ENCODE results near the gene TMTC2. TPM values are rescaled to one million over a fixed set of nuclear protein-coding genes. Genes with fewer than 3 reads are reported as not detected.

The TMTC2 gene
- total and polyA plus RNA-seq, 2 donors (not counting 3 experiments of a cell fraction or from before 2014, with no cell fraction given) = 4.1 to 7.8 TPM

DNA sequence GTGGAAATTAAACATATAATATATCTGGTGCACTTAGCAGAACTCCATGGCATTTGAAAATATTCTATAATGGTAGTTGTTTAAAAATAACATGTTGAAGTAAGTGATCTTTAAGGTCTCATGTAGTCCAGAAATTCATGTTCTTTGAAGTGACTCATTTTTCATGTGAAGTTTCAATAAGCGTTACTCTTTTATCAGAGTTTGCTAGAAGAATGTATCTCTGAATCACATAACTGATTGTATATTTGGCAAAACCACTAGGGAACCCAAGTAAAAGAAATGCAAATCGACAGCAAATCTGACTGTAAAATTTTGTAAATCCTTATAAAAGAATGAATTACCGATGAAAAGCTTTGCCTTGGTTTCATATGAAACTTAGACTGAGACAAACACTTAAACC lies 463.3 kb downstream of the TMTC2 start:
- H3K4me3 ChIP-seq (replicated peaks in 1 of 3; ENCODE audit: insufficient read depth in 1 of 3, low read depth in 1 of 3, low read length in 3 of 3) = no peak overlapping the region
- dilution Hi-C loops (cut with MboI; ENCODE audit: extremely low pct_ligation_motif_present, low sequenced_read_pairs) (no loop called here), intact Hi-C loops (cut with micrococcal nuclease) (no loop called here)
- ChIA-PET POLR2A (no interaction called here), CTCF (no interaction called here)
- no TSS peak for BruUV-seq (replicated peaks)
- H3K27ac ChIP-seq (ENCODE audit: insufficient read depth, low read depth, low read length) = no peak overlapping the region
- no peaks in the 10 kb centered on the region for H3K4me1 ChIP-seq (ENCODE audit: control insufficient read depth, extremely low read depth, insufficient read depth, low read length)
- no peaks in the 10 kb centered on the region for H3K27me3 ChIP-seq (ENCODE audit: control insufficient read depth in 2 of 2, insufficient read depth in 2 of 2, low read length in 2 of 2)
- TF ChIP-seq MYC (IDR thresholded peaks at IDR 0.05; ENCODE audit: low read depth, low read length) (no peak), POLR2A (IDR thresholded peaks at IDR 0.05; ENCODE audit: low read depth, low read length) (no peak), JUN (IDR thresholded peaks at IDR 0.05; ENCODE audit: borderline replicate concordance, insufficient read depth, insufficient read length, low read depth) (no peak), POLR2AphosphoS5 (IDR thresholded peaks at IDR 0.05; ENCODE audit: insufficient read depth, low read depth, low read length) (no peak), FOS (IDR thresholded peaks at IDR 0.05; ENCODE audit: borderline replicate concordance, insufficient read depth, low read length) (no peak), GATA2 (IDR thresholded peaks at IDR 0.05; ENCODE audit: insufficient read depth, insufficient read length, low read depth, low read length) (no peak), EZH2 (IDR thresholded peaks at IDR 0.05; ENCODE audit: borderline replicate concordance, low read depth, low read length, severe bottlenecking) (no peak)
- TF ChIP-seq, protein P1, sequence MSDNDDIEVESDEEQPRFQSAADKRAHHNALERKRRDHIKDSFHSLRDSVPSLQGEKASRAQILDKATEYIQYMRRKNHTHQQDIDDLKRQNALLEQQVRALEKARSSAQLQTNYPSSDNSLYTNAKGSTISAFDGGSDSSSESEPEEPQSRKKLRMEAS (IDR thresholded peaks at IDR 0.05; ENCODE audit: insufficient read depth, insufficient read length) = no peak
- TF ChIP-seq, protein P2, sequence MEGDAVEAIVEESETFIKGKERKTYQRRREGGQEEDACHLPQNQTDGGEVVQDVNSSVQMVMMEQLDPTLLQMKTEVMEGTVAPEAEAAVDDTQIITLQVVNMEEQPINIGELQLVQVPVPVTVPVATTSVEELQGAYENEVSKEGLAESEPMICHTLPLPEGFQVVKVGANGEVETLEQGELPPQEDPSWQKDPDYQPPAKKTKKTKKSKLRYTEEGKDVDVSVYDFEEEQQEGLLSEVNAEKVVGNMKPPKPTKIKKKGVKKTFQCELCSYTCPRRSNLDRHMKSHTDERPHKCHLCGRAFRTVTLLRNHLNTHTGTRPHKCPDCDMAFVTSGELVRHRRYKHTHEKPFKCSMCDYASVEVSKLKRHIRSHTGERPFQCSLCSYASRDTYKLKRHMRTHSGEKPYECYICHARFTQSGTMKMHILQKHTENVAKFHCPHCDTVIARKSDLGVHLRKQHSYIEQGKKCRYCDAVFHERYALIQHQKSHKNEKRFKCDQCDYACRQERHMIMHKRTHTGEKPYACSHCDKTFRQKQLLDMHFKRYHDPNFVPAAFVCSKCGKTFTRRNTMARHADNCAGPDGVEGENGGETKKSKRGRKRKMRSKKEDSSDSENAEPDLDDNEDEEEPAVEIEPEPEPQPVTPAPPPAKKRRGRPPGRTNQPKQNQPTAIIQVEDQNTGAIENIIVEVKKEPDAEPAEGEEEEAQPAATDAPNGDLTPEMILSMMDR (IDR thresholded peaks at IDR 0.05; ENCODE audit: extremely low read depth in 1 of 2, insufficient read depth in 1 of 2, low read depth in 1 of 2, low read length in 2 of 2) = no peak
- H3K79me2 ChIP-seq (ENCODE audit: control insufficient read depth, insufficient read depth, low read length) = no peaks in the 10 kb centered on the region
- H3K36me3 ChIP-seq (ENCODE audit: control insufficient read depth in 2 of 2, extremely low read depth in 1 of 2, insufficient read depth in 2 of 2, low read length in 2 of 2) = no peaks in the 10 kb centered on the region
- no peak overlapping the region for H2AFZ ChIP-seq (ENCODE audit: low read depth, low read length)
- DNase-seq (ENCODE audit: low read depth, low spot score) (no peak), FAIRE-seq (no peak)
- no peak overlapping the region for H3K4me2 ChIP-seq (ENCODE audit: insufficient read depth, low read length)
- no peaks in the 10 kb centered on the region for H3K9me1 ChIP-seq (replicated peaks; ENCODE audit: control insufficient read depth, extremely low read depth, insufficient read depth, low read length)
- H3K9me3 ChIP-seq (replicated peaks; ENCODE audit: control insufficient read depth, insufficient read depth, low read length) = no peaks in the 10 kb centered on the region
- no peak overlapping the region for H3K9ac ChIP-seq (replicated peaks; ENCODE audit: extremely low read depth, insufficient read depth, low read length)
- H4K20me1 ChIP-seq (replicated peaks; ENCODE audit: control insufficient read depth, extremely low read depth, insufficient read depth, low read length) = no peaks in the 10 kb centered on the region
